Activated CD8-positive, alpha-beta T cell treated with anti-CD3 and anti-CD28 coated beads for 36 hours (primary cell): ENCODE results near the gene ARHGEF26. TPM values are rescaled to one million over a fixed set of nuclear protein-coding genes. Genes with fewer than 3 reads are reported as not detected.

ENCODE experiments used
- ATAC-seq: fragments of 200-7000 bp; cut with Tn5 transposase; one replicate; pipeline ENCODE4 v1.10.0; 2021; ENCODE audit warnings: mild to moderate bottlenecking, moderate library complexity
- CTCF ChIA-PET: fragments of 350-600 bp; sonication (Branson Sonifier 250); formaldehyde crosslinking; loops from one replicate; lab custom pipeline; 2021; ENCODE audit warnings: antibody characterized with exemption; lab: Charles Lee
- POLR2A ChIA-PET: fragments of 350-600 bp; sonication (Branson Sonifier 250); formaldehyde crosslinking; loops from one replicate; lab custom pipeline; 2021; ENCODE audit warnings: antibody characterized with exemption; lab: Charles Lee
- DNase-seq: peaks from one replicate; pipeline ENCODE4 v3.0.0-alpha.2; 2020
- H3K27ac Mint-ChIP-seq: one replicate; pipeline ENCODE4 v1.8.0; 2021; ENCODE audit warnings: mild to moderate bottlenecking, mixed read lengths
- H3K27me3 Mint-ChIP-seq: one replicate; pipeline ENCODE4 v1.8.0; 2021; ENCODE audit warnings: mixed read lengths
- H3K36me3 Mint-ChIP-seq: one replicate; pipeline ENCODE4 v1.8.0; 2021; ENCODE audit warnings: low read depth, mixed read lengths
- H3K4me1 Mint-ChIP-seq: one replicate; pipeline ENCODE4 v1.8.0; 2021; ENCODE audit warnings: low read depth, mixed read lengths
- H3K4me3 Mint-ChIP-seq: one replicate; pipeline ENCODE4 v1.8.0; 2021; ENCODE audit warnings: mild to moderate bottlenecking, moderate library complexity, mixed read lengths
- H3K9me3 Mint-ChIP-seq: one replicate; pipeline ENCODE4 v1.8.0; 2021; ENCODE audit warnings: mixed read lengths
- intact Hi-C: fragments of 100-400 bp; cut with micrococcal nuclease; formaldehyde crosslinking; loops from one replicate; pipeline ENCODE4 v1.10.0; 2022
- total RNA-seq, 2 experiments: library from RNA; stranded (reverse); gene quantifications; one replicate each; pipeline ENCODE4 v1.2.3, GENCODE V29; 2021
- TF ChIP-seq, protein P1 (sequence below): fragments of 200-600 bp; IDR thresholded peaks from one replicate; pipeline ENCODE4 v1.8.0; 2022; ENCODE audit warnings: antibody characterized with exemption, mild to moderate bottlenecking

Gene ARHGEF26
- total RNA-seq, 2 experiments from 2014 or later: not detected

GRCh38 chr3:154095832-154096421 lies 25.3 kb upstream of the ARHGEF26 start:
- TF ChIP-seq, protein P1, sequence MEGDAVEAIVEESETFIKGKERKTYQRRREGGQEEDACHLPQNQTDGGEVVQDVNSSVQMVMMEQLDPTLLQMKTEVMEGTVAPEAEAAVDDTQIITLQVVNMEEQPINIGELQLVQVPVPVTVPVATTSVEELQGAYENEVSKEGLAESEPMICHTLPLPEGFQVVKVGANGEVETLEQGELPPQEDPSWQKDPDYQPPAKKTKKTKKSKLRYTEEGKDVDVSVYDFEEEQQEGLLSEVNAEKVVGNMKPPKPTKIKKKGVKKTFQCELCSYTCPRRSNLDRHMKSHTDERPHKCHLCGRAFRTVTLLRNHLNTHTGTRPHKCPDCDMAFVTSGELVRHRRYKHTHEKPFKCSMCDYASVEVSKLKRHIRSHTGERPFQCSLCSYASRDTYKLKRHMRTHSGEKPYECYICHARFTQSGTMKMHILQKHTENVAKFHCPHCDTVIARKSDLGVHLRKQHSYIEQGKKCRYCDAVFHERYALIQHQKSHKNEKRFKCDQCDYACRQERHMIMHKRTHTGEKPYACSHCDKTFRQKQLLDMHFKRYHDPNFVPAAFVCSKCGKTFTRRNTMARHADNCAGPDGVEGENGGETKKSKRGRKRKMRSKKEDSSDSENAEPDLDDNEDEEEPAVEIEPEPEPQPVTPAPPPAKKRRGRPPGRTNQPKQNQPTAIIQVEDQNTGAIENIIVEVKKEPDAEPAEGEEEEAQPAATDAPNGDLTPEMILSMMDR: no peak
- H3K27ac Mint-ChIP-seq: no peak overlapping the region
- H3K36me3 Mint-ChIP-seq: no peaks in the 10 kb centered on the region
- no peaks in the 10 kb centered on the region for H3K4me1 Mint-ChIP-seq
- H3K9me3 Mint-ChIP-seq: no peaks in the 10 kb centered on the region
- H3K27me3 Mint-ChIP-seq: peaks cover 2% of the 10 kb centered on the region
- POLR2A ChIA-PET: no interaction called here
- H3K4me3 Mint-ChIP-seq: no peak overlapping the region
- CTCF ChIA-PET: no interaction called here
- ATAC-seq: no peak
- intact Hi-C loops: loop anchor here (5.0 kb wide), 1 partner anchor 156 kb away; no protein-coding TSS in a partner anchor
- DNase-seq: no peak

GRCh38 chr3:154098376-154098775 lies 22.8 kb upstream of the ARHGEF26 start:
- Mint-ChIP-seq H3K4me3 (no peak overlapping the region), H3K36me3 (no peaks in the 10 kb centered on the region), H3K27me3 (no peaks in the 10 kb centered on the region), H3K4me1 (no peaks in the 10 kb centered on the region), H3K9me3 (no peaks in the 10 kb centered on the region), H3K27ac (no peak overlapping the region)
- no peak for ATAC-seq
- CTCF ChIA-PET: interaction anchor here (1.4 kb wide), 1 partner anchor 154 kb away, joined by 4 read pairs; no protein-coding TSS in a partner anchor
- no peak for DNase-seq
- intact Hi-C loops: loop anchor here (5.0 kb wide), 1 partner anchor 154 kb away; no protein-coding TSS in a partner anchor
- TF ChIP-seq, protein P1: no peak
- POLR2A ChIA-PET: no interaction called here

GRCh38 chr3:154100556-154100955 lies 20.6 kb upstream of the ARHGEF26 start:
- ChIA-PET CTCF (no interaction called here), POLR2A (interaction anchor here (0.7 kb wide), 1 partner anchor 17 kb away, joined by 3 read pairs; no protein-coding TSS in a partner anchor)
- Mint-ChIP-seq H3K4me3 (no peak overlapping the region), H3K27me3 (peaks cover 2% of the 10 kb centered on the region), H3K4me1 (no peaks in the 10 kb centered on the region), H3K27ac (no peak overlapping the region), H3K9me3 (no peaks in the 10 kb centered on the region), H3K36me3 (no peaks in the 10 kb centered on the region)
- no peak for DNase-seq
- TF ChIP-seq, protein P1: no peak
- intact Hi-C loops: no loop called here
- no peak for ATAC-seq

DNA sequence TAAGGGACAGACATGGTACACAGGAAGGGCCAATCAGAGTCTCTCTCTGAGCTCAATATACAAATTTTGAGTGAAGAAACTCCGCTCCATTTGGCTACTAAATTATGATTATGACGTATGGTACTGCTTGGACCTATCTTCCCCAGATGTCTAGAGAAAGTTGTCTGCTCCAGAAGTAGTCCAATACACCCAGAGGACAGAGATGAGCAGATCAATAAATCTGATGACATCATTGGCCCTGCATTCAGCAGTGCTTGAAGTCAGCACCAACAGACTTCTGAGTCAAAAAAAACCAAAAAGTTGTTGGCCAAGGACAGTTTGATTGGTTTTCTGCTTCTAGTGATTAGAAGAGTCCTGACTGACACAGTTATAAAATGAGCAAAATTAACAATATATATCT lies 19.9 kb upstream of the ARHGEF26 start:
- ChIA-PET POLR2A (no interaction called here), CTCF (no interaction called here)
- no peak for ATAC-seq
- H3K36me3 Mint-ChIP-seq: no peaks in the 10 kb centered on the region
- H3K4me1 Mint-ChIP-seq: no peaks in the 10 kb centered on the region
- H3K27me3 Mint-ChIP-seq: peaks cover 2% of the 10 kb centered on the region
- no peak for DNase-seq
- no peaks in the 10 kb centered on the region for H3K9me3 Mint-ChIP-seq
- H3K27ac Mint-ChIP-seq: no peak overlapping the region
- intact Hi-C loops: no loop called here
- no peak overlapping the region for H3K4me3 Mint-ChIP-seq
- TF ChIP-seq, protein P1: no peak

GRCh38 chr3:154102225-154102624 lies 19.0 kb upstream of the ARHGEF26 start:
- CTCF ChIA-PET: interaction anchor here (0.6 to 1.1 kb wide), 2 partner anchors 19 to 74 kb away, joined by 3 read pairs; partner anchors contain the start of gene ARHGEF26
- Mint-ChIP-seq H3K27ac (no peak overlapping the region), H3K36me3 (no peaks in the 10 kb centered on the region), H3K27me3 (peaks cover 2% of the 10 kb centered on the region), H3K4me1 (no peaks in the 10 kb centered on the region), H3K9me3 (no peaks in the 10 kb centered on the region), H3K4me3 (no peak overlapping the region)
- DNase-seq (no peak), ATAC-seq (no peak)
- POLR2A ChIA-PET: no interaction called here
- intact Hi-C loops: no loop called here
- TF ChIP-seq, protein P1: no peak
